HG02870 (cell line): ENCODE data around the gene GNGT1.

Experiments used
- ATAC-seq: cut with Tn5 transposase; IDR thresholded peaks from one replicate; pipeline ENCODE4 v1.9.1; 2021; ENCODE audit warnings: mild to moderate bottlenecking, moderate library complexity; ENCODE audit not compliant: unreplicated experiment

The GNGT1 gene

GRCh38 chr7:93938293-93938692 lies 31.9 kb downstream of the GNGT1 start:
- no peak for ATAC-seq

GRCh38 chr7:93941945-93942344 lies 35.6 kb downstream of the GNGT1 start:
- ATAC-seq, result no peak

DNA sequence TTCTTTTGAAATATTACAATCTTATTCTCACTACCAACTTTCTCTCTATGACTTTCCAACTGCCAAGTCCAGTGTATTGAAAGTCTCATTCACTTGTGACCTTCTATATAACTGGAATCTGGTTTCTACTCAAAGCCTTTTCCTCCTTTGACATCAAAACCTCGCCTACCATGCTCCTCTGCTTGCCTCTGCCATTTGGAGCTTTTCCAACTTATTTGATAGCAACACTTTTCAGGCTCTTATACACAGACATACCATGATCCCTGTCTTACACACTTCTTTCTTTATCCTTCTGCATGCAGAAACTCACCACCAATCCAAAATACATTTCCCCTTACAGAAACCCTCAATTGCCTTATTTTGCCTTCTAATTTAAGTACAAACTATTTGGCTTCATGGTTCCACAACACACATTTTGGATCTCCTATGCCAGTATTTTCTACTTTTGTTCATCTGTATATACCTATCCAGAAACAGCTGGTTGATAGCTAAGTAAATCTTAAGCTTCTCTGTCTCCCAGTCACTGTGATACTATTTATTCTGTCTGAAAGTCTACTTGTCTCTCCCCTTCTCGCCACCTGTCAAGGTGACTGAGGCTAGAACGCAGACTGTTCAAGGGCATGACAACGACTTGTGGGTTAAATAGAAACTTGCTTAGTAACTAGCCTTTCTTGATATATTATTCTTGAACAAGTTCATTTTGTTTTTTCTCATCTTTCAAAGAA lies 37.6 kb downstream of the GNGT1 start:
- peak; percentile 83 for ATAC-seq

GRCh38 chr7:93944673-93945072 lies 38.3 kb downstream of the GNGT1 start:
- no peak for ATAC-seq

GRCh38 chr7:93945083-93945482 lies 38.7 kb downstream of the GNGT1 start:
- no peak for ATAC-seq

DNA sequence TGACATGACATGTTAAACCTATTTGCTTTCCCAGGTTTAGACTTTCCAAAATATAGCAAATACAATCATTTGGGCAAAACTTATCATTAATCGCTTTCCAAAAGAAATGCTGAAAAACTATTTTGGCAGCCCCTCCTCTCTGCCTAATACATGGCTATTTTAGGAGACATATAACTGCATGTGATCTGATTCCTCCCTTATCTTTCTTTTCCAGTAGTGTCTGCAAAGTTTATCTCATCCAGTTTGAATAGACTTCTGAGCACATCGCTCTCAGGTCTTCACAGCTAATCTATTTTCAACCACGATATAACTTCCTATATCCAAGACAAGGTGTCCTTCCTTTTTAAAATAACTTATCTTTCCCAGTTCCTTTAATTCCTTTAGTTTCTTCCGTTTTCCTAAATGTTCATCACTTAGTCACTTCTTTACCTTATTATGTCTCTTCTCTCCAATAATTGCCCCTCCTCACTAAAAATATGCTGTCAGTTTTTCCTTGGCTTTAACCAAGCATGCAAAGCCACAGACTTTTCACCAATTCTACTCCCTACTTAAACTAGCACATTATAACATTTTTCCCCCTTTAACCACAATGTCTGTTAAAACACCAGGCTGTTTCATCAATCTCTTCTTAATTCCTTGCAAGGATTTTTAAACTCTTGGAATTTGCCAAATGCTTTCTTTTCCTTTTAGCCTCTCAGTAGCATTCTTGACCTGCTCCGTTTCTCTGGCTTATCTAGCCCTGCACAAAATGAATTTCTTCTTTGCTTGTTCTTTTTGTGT lies 39.6 kb downstream of the GNGT1 start:
- ATAC-seq, result no peak

- no peak for ATAC-seq
These were observed 41.7 kb downstream of the GNGT1 start for GRCh38 chr7:93948106-93948505.

DNA sequence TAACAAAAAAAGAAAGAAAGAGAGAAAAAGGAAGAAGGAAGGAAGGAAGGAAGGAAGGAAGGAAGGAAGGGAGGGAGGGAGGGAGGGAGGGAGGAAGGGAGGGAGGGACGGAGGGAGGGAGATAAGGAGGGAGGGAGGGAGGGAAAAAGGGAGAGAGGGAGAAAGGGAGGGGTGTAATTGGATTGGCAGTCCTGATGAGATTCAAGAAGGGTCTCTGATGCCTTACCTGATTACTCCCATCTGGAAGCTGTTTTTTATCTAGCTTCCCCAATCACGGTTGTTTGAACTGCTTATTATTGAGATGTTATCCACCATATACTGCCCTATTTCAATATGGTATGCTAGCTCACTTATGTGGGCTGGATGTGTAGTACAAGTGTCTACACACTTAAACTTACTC lies 42.5 kb downstream of the GNGT1 start:
- ATAC-seq, result no peak

DNA sequence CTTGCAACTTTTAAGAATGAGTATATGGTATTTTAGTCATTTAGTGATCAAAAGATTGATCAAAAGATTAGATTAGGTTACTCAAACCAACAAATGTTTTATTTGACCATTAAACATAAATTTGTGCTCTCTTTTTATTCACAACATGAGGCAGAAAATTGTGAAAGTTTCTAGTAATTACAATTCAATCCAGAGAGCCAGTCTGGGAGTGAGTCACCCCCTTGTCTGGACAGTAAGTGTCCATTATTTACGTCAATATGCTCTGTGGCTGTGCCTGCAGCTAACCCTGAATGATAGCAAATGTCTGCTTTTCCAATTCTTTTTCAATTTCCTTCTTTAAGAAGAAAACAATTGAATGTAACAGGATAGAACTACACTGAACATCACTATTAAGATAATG lies 43.1 kb downstream of the GNGT1 start:
- no peak for ATAC-seq

DNA sequence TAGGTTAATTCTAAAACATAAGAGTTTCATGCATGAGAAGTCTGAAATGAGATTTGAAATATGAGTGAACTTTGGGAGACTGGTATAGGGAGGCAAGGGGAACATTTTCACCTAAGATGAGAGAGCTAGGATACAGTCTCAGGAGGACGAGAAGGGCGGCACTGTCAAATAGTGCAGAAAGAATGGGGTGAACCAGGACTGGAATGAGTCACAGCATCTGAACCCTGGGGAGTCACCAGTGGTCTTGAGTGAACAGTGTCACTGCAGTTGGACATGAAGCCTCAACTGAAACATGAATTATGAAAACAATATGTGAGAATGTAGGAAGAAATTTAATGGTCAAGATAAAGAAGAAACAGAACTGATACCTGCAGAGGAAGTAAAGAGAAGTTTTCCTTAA lies 48.9 kb downstream of the GNGT1 start:
- ATAC-seq, result peak; percentile 87

DNA sequence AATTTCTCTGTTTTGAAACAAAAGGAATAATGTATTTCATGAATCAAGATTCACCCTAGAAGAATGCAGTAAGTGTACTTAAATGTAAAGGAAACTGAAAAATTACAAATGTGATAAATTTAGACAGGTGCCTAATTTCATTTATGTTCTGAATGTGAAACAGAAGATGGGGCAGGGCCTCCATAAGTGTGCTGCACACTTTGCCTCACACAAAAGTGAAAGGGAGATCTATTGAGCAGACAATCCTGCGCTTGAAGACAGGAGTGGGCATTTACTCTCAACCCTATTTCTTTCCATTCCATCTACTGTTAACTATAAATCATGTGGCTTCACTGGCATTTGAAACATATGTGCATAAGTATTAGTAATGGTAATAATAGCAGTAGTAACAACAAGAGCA lies 51.4 kb downstream of the GNGT1 start:
- ATAC-seq, result peak; percentile 50

GRCh38 chr7:93958216-93958615 lies 51.8 kb downstream of the GNGT1 start:
- ATAC-seq, result no peak

GRCh38 chr7:93958651-93959050 lies 52.3 kb downstream of the GNGT1 start:
- ATAC-seq, result peak; percentile 39
